GM18517 (cell line): ENCODE measurements around the gene ASIC3.

Experiments used
- ATAC-seq: cut with Tn5 transposase; IDR thresholded peaks from one replicate; pipeline ENCODE4 v1.9.1; 2021; ENCODE audit warnings: mild to moderate bottlenecking, moderate library complexity; ENCODE audit not compliant: unreplicated experiment

The ASIC3 gene

GRCh38 chr7:151100921-151101320 lies 52.6 kb downstream of the ASIC3 start:
- ATAC-seq = no peak

- no peak for ATAC-seq
Measured at GRCh38 chr7:151101621-151102396, 53.5 kb downstream of the ASIC3 start.
